DND-41 (cell line): Measurements from ENCODE around the gene UBE3B.

Source experiments
- EZH2 ChIP-seq: IDR thresholded peaks from 3 replicates; pipeline ENCODE4 v1.6.1; 2012; ENCODE audit warnings: borderline replicate concordance, low read depth, mild to moderate bottlenecking, moderate library complexity, low read length, inconsistent platforms; ENCODE audit not compliant: severe bottlenecking
- TF ChIP-seq, protein P1 (sequence below): IDR thresholded peaks from 2 replicates; pipeline ENCODE4 v1.5.1; 2012; ENCODE audit warnings: borderline replicate concordance, low read length, moderate library complexity, mild to moderate bottlenecking; ENCODE audit not compliant: poor library complexity, severe bottlenecking; ENCODE audit errors: extremely low read depth

DNA sequence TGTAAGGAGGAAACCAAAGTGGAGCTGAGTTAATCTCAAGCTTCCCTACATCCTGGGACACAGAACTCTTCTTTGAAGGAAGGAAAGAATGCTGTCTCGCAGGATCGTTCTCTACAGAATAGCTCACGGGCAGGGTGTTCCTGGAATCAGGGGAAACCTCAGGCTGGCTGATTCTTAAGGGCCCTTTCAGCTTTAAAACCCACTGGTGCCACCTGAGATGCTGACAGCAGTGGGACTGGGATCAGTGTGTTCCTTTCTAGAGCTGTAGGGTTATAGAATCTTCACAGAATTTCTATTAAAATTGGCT, 47.8 kb downstream of the UBE3B start:
- TF ChIP-seq, protein P1, sequence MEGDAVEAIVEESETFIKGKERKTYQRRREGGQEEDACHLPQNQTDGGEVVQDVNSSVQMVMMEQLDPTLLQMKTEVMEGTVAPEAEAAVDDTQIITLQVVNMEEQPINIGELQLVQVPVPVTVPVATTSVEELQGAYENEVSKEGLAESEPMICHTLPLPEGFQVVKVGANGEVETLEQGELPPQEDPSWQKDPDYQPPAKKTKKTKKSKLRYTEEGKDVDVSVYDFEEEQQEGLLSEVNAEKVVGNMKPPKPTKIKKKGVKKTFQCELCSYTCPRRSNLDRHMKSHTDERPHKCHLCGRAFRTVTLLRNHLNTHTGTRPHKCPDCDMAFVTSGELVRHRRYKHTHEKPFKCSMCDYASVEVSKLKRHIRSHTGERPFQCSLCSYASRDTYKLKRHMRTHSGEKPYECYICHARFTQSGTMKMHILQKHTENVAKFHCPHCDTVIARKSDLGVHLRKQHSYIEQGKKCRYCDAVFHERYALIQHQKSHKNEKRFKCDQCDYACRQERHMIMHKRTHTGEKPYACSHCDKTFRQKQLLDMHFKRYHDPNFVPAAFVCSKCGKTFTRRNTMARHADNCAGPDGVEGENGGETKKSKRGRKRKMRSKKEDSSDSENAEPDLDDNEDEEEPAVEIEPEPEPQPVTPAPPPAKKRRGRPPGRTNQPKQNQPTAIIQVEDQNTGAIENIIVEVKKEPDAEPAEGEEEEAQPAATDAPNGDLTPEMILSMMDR: no peak
- no peak for TF ChIP-seq EZH2
